HEK293 (cell line): Measurements from ENCODE around the gene IMMP2L.

Source experiments
- CTCF ChIA-PET: fragments of 350-600 bp; formaldehyde crosslinking; extraction: SDS; loops from one replicate; lab custom pipeline; 2021; ENCODE audit warnings: antibody characterized with exemption; lab: Yijun Ruan, JAX
- POLR2A ChIA-PET: fragments of 300-600 bp; formaldehyde crosslinking; extraction: SDS; loops from one replicate; lab custom pipeline; 2020; ENCODE audit warnings: antibody characterized with exemption, inconsistent platforms; lab: Yijun Ruan, JAX
- H3K27ac ChIP-seq: fragments of 200-500 bp; sonication (Bioruptor generic); 2 replicates; pipeline ENCODE4 v1.5.1; 2014; ENCODE audit warnings: low read depth, low read length, control low read depth, inconsistent platforms; ENCODE audit errors: extremely low read depth
- H3K36me3 ChIP-seq, 2 experiments: fragments of 200-500 bp in 1 of 2; sonication (Bioruptor generic) in 1 of 2; 1 replicate in 1 of 2; 2 replicates in 1 of 2; pipeline ENCODE4 v1.5.1; 2014 to 2017; ENCODE audit warnings: inconsistent platforms in 2 of 2, low read length in 2 of 2; ENCODE audit not compliant: control insufficient read depth in 2 of 2, insufficient read depth in 1 of 2
- H3K4me1 ChIP-seq: fragments of 200-500 bp; sonication (Bioruptor generic); 2 replicates; pipeline ENCODE4 v1.5.1; 2014; ENCODE audit warnings: mild to moderate bottlenecking, low read length, inconsistent platforms; ENCODE audit not compliant: control insufficient read depth, insufficient read depth
- H3K4me3 ChIP-seq: 2 replicates; pipeline ENCODE4 v1.5.1; 2011; ENCODE audit warnings: low read depth, mild to moderate bottlenecking, control low read depth, low read length, moderate library complexity
- H3K9me3 ChIP-seq: fragments of 200-500 bp; sonication (Bioruptor generic); 2 replicates; pipeline ENCODE4 v1.5.1; 2014; ENCODE audit warnings: low read depth, low read length, inconsistent platforms; ENCODE audit not compliant: control insufficient read depth, insufficient read depth
- PRDM2 ChIP-seq: fragments of 450-650 bp; formaldehyde crosslinking; IDR thresholded peaks from 2 replicates; pipeline ENCODE4 v1.5.1; 2016; ENCODE audit warnings: missing biosample characterization, missing genetic modification characterization, borderline replicate concordance
- SP2 ChIP-seq: fragments of 450-650 bp; formaldehyde crosslinking; IDR thresholded peaks from 2 replicates; pipeline ENCODE4 v1.5.1; 2016; ENCODE audit warnings: missing biosample characterization, missing genetic modification characterization
- ZBTB20 ChIP-seq: fragments of 450-650 bp; formaldehyde crosslinking; IDR thresholded peaks from 2 replicates; pipeline ENCODE4 v1.5.1; 2016; ENCODE audit warnings: missing biosample characterization, missing genetic modification characterization
- ZBTB21 ChIP-seq: fragments of 450-650 bp; formaldehyde crosslinking; IDR thresholded peaks from 2 replicates; pipeline ENCODE4 v1.5.1; 2017; ENCODE audit warnings: missing biosample characterization, missing genetic modification characterization
- ZBTB8A ChIP-seq: fragments of 450-650 bp; formaldehyde crosslinking; IDR thresholded peaks from 2 replicates; pipeline ENCODE4 v1.5.1; 2016; ENCODE audit warnings: missing biosample characterization, missing genetic modification characterization
- ZFP69B ChIP-seq: fragments of 450-650 bp; formaldehyde crosslinking; IDR thresholded peaks from 2 replicates; pipeline ENCODE4 v1.5.1; 2016; ENCODE audit warnings: missing biosample characterization, missing genetic modification characterization
- ZNF174 ChIP-seq: fragments of 450-650 bp; formaldehyde crosslinking; IDR thresholded peaks from 2 replicates; pipeline ENCODE4 v1.5.0; 2017; ENCODE audit warnings: missing biosample characterization, mild to moderate bottlenecking, missing genetic modification characterization
- ZNF324 ChIP-seq: fragments of 450-650 bp; formaldehyde crosslinking; IDR thresholded peaks from 2 replicates; pipeline ENCODE4 v1.5.1; 2016; ENCODE audit warnings: missing biosample characterization, missing genetic modification characterization
- ZNF843 ChIP-seq: fragments of 450-650 bp; formaldehyde crosslinking; IDR thresholded peaks from 2 replicates; pipeline ENCODE4 v1.5.1; 2016; ENCODE audit warnings: missing biosample characterization, missing genetic modification characterization
- ZSCAN4 ChIP-seq: fragments of 450-650 bp; formaldehyde crosslinking; IDR thresholded peaks from 2 replicates; pipeline ENCODE4 v1.5.1; 2017; ENCODE audit warnings: missing biosample characterization, missing genetic modification characterization
- TF ChIP-seq, protein P1 (sequence below): fragments of 450-650 bp; formaldehyde crosslinking; IDR thresholded peaks from 2 replicates; pipeline ENCODE4 v1.5.1; 2016; ENCODE audit warnings: missing biosample characterization, missing genetic modification characterization
- TF ChIP-seq, protein P2 (sequence below): fragments of 450-650 bp; formaldehyde crosslinking; IDR thresholded peaks from 2 replicates; pipeline ENCODE4 v1.5.1; 2017; ENCODE audit warnings: missing biosample characterization, missing genetic modification characterization
- TF ChIP-seq, protein P3 (sequence below): fragments of 450-650 bp; formaldehyde crosslinking; IDR thresholded peaks from 2 replicates; pipeline ENCODE4 v1.5.1; 2016; ENCODE audit warnings: missing biosample characterization, missing genetic modification characterization

IMMP2L gene

GRCh38 chr7:111059833-111060232 lies 502.5 kb downstream of the IMMP2L start:
- H3K4me3 ChIP-seq, result no peak overlapping the region
- CTCF ChIA-PET, result no interaction called here
- TF ChIP-seq, protein P1, sequence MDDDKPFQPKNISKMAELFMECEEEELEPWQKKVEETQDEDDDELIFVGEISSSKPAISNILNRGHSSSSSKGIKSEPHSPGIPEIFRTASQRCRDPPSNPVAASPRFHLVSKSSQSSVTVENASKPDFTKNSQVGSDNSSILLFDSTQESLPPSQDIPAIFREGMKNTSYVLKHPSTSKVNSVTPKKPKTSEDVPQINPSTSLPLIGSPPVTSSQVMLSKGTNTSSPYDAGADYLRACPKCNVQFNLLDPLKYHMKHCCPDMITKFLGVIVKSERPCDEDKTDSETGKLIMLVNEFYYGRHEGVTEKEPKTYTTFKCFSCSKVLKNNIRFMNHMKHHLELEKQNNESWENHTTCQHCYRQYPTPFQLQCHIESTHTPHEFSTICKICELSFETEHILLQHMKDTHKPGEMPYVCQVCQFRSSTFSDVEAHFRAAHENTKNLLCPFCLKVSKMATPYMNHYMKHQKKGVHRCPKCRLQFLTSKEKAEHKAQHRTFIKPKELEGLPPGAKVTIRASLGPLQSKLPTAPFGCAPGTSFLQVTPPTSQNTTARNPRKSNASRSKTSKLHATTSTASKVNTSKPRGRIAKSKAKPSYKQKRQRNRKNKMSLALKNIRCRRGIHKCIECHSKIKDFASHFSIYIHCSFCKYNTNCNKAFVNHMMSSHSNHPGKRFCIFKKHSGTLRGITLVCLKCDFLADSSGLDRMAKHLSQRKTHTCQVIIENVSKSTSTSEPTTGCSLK (tag by site-specific recombination), result no peak
- TF ChIP-seq ZBTB21 (tag by site-specific recombination), result no peak
- TF ChIP-seq, protein P2, sequence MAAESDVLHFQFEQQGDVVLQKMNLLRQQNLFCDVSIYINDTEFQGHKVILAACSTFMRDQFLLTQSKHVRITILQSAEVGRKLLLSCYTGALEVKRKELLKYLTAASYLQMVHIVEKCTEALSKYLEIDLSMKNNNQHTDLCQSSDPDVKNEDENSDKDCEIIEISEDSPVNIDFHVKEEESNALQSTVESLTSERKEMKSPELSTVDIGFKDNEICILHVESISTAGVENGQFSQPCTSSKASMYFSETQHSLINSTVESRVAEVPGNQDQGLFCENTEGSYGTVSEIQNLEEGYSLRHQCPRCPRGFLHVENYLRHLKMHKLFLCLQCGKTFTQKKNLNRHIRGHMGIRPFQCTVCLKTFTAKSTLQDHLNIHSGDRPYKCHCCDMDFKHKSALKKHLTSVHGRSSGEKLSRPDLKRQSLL (tag by site-specific recombination), result no peak
- TF ChIP-seq ZNF174 (tag by site-specific recombination), result no peak
- no peak for TF ChIP-seq ZNF843 (tag by site-specific recombination)
- TF ChIP-seq ZBTB20 (tag by site-specific recombination), result no peak
- H3K36me3 ChIP-seq, result no peaks in the 10 kb centered on the region
- H3K4me1 ChIP-seq, result no peaks in the 10 kb centered on the region
- H3K9me3 ChIP-seq, result no peaks in the 10 kb centered on the region
- POLR2A ChIA-PET, result no interaction called here
- H3K27ac ChIP-seq, result no peak overlapping the region

DNA sequence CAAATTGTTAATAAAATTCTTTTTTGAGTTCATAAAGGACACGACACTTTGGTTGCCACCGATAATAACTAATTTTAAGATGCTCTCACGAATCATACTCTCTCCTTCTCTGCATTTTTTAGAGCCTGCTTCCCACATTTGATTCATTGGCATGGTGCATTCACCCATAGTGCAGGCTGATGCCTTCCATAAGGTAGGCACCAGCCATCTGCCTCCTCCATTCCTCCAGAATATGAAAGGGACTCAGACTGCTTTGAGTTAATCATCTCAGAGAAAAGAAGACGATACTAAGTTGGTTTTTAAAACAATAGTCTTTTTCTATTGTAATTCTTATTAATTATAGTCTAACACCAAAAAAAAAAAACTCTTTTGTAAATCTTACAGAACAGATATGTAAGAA lies 505.2 kb downstream of the IMMP2L start:
- TF ChIP-seq ZFP69B (no peak), ZSCAN4 (tag by site-specific recombination) (no peak), ZNF324 (tag by site-specific recombination) (no peak), PRDM2 (tag by site-specific recombination) (no peak), ZBTB21 (tag by site-specific recombination) (no peak), ZBTB8A (tag by site-specific recombination) (no peak), SP2 (no peak)
- TF ChIP-seq, protein P3, sequence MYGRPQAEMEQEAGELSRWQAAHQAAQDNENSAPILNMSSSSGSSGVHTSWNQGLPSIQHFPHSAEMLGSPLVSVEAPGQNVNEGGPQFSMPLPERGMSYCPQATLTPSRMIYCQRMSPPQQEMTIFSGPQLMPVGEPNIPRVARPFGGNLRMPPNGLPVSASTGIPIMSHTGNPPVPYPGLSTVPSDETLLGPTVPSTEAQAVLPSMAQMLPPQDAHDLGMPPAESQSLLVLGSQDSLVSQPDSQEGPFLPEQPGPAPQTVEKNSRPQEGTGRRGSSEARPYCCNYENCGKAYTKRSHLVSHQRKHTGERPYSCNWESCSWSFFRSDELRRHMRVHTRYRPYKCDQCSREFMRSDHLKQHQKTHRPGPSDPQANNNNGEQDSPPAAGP, result no peak
- Histone ChIP-seq H3K9me3 (no peaks in the 10 kb centered on the region), H3K4me1 (no peaks in the 10 kb centered on the region), H3K36me3 (no peaks in the 10 kb centered on the region), H3K4me3 (no peak overlapping the region), H3K27ac (no peak overlapping the region)
- POLR2A ChIA-PET, result no interaction called here
- CTCF ChIA-PET, result interaction anchor here (0.7 kb wide), 1 partner anchor 45 kb away, joined by 4 read pairs; no protein-coding TSS in a partner anchor
